GM13977 (cell line): ENCODE data around the gene ZNF831.

ENCODE experiments used
- DNase-seq: peaks from one replicate; pipeline ENCODE4 v3.0.0; 2012; ENCODE audit warnings: low spot score
- in situ Hi-C: fragments of 300-500 bp; cut with MboI; formaldehyde crosslinking; loops from one replicate; pipeline ENCODE4 v1.12.0; 2022; ENCODE audit warnings: low sequenced_read_pairs, low pct_unique_long_range_greater_than_20kb, mixed read lengths, inconsistent platforms; ENCODE audit not compliant: unreplicated experiment
- TF ChIP-seq, protein P1 (sequence below): IDR thresholded peaks from 2 replicates; pipeline ENCODE4 v1.5.1; 2012; ENCODE audit warnings: mild to moderate bottlenecking, control low read depth; ENCODE audit not compliant: insufficient read depth; ENCODE audit errors: extremely low read depth, missing control alignments

Gene ZNF831

DNA sequence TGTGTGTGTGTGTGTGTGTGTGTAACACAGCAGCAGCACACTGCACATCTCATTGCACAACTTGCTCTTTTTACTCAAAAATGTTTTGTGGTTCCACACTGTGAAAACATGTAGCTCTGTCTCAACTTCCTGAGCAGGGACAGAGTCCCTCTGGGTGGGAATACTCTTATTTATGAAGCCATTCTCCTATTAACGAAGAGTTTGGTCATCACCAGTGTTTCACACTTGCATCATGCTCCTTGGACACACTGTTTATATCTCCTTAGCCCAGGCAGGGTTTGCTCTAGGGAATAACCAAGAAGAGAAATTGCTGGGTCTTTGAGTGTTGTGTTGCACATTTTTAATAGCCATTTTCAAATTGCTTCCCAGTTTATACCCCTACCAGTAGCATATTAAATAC, 53.6 kb downstream of the ZNF831 start:
- no peak for DNase-seq
- TF ChIP-seq, protein P1, sequence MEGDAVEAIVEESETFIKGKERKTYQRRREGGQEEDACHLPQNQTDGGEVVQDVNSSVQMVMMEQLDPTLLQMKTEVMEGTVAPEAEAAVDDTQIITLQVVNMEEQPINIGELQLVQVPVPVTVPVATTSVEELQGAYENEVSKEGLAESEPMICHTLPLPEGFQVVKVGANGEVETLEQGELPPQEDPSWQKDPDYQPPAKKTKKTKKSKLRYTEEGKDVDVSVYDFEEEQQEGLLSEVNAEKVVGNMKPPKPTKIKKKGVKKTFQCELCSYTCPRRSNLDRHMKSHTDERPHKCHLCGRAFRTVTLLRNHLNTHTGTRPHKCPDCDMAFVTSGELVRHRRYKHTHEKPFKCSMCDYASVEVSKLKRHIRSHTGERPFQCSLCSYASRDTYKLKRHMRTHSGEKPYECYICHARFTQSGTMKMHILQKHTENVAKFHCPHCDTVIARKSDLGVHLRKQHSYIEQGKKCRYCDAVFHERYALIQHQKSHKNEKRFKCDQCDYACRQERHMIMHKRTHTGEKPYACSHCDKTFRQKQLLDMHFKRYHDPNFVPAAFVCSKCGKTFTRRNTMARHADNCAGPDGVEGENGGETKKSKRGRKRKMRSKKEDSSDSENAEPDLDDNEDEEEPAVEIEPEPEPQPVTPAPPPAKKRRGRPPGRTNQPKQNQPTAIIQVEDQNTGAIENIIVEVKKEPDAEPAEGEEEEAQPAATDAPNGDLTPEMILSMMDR = no peak
- in situ Hi-C loops = no loop called here

DNA sequence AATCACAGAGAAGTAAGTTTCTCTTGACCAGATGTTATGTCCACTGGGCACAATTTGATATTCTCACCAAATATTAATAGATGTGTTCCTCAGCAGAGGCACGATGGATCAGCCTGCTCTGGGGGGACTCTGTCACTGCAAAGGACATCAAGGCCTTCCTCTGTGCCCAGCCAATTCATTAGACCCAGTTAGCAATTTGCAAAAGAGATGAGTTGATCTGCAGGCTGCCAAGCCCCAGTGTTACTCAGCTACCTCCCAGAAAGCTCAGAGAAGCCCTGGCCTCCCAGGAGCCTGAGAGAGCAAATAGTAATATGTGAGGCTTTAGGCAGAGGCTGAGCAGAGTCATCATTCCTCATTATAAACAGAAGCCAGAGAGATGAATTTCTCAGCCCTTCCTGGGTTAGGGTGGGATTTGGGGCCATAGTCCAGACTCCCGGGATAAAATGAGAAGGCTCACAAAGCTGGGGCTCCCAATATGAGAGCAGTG, 54.2 kb downstream of the ZNF831 start:
- in situ Hi-C loops = no loop called here
- no peak for DNase-seq
- TF ChIP-seq, protein P1 = no peak

GRCh38 chr20:59219211-59219610, 55.6 kb downstream of the ZNF831 start:
- in situ Hi-C loops = no loop called here
- DNase-seq = no peak
- TF ChIP-seq, protein P1 = no peak

GRCh38 chr20:59220161-59220560, 56.5 kb downstream of the ZNF831 start:
- in situ Hi-C loops = no loop called here
- TF ChIP-seq, protein P1 = no peak
- no peak for DNase-seq

DNA sequence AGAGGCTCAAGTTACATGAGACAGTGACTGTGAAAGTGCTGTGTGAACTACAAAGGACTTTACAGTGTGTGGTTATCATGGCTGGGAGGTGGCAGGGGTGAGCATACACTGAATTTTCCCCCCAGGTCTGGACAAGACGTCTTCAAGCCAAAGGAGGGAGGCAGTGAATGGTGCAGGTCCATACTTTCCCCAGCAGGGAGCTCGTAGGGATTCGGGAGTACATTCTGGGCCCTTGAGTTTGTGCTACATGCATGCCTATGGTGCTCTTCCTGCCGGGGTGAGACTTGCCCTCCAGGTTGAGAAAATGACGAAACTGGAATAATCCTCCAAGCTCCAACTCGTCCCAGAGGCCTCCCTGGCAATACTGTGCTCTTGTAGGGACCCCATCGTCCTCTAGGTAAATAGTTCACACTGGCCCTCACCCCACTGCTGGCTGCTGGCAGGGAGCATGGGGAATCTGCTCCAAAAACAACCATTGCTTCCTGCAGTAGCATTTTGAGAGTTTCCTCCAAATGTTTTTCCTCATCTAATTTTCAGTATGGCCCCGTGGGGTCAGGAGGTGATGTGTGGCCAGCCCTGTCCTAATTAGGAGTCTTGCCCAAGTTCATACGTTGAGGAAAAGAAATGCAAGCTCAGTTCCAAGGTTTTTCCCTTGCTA, 57.6 kb downstream of the ZNF831 start:
- TF ChIP-seq, protein P1 = no peak
- no peak for DNase-seq
- in situ Hi-C loops = no loop called here

DNA sequence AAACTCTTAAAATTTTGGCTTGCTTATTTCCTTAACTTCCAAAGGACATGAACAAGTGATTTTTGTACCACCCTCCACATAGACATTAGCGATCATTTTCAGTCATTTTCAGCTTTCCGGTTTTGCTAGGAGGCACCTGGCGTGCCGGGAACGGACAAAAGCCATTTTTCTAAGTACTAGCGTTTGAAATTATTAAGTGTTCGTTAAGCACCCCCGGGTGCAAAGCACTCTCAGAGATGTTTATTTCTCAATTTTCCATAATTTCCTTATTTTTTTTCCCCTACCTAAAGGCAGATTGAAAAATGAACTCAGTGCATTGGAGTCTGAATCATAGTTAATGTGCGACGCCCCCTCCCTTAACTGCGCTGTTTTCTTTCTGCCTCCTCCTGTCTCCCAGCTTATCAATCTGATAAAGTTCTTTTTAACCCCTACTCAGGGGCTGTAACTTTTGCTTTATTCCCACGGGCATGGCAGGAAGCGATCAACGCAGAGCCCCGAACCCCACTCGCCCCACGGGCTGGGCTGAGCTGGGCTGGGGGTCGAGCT, 58.2 kb downstream of the ZNF831 start:
- TF ChIP-seq, protein P1 = no peak
- in situ Hi-C loops = no loop called here
- DNase-seq = no peak
